H1 (cell line): ENCODE data around the gene SRF. TPM values are rescaled to one million over a fixed set of nuclear protein-coding genes. Genes with fewer than 3 reads are reported as not detected.

Experiments used
- CTCF ChIA-PET: fragments of 300-600 bp; sonication (Branson Sonifier 250); formaldehyde crosslinking; loops from one replicate; lab custom pipeline; 2021; ENCODE audit not compliant: partially characterized antibody; lab: Charles Lee
- POLR2A ChIA-PET: fragments of 300-600 bp; sonication (Branson Sonifier 250); formaldehyde crosslinking; loops from one replicate; lab custom pipeline; 2021; ENCODE audit warnings: inconsistent platforms; ENCODE audit not compliant: partially characterized antibody; lab: Charles Lee
- DNase-seq, 2 experiments: peaks; one replicate each; pipeline versions ENCODE4 v3.0.0 to v3.0.0-alpha.2; 2010 to 2022; ENCODE audit warnings: low spot score in 2 of 2, low read depth in 1 of 2, mixed read lengths in 1 of 2
- FAIRE-seq: peaks from 2 replicates; lab custom pipeline; 2011; peaks lifted over from hg19 to GRCh38; lab: Jason Lieb, UNC
- H2AFZ ChIP-seq: 2 replicates; pipeline ENCODE4 v1.8.1; 2012; ENCODE audit warnings: low read length, inconsistent platforms
- H2AK5ac ChIP-seq: 2 replicates; pipeline ENCODE4 v1.6.1; 2013; ENCODE audit warnings: low read depth, low read length
- H2BK120ac ChIP-seq: replicated peaks from 2 replicates; pipeline ENCODE3; 2013; ENCODE audit warnings: low read depth, low read length, inconsistent platforms
- H2BK12ac ChIP-seq: 2 replicates; pipeline ENCODE4 v1.6.1; 2013; ENCODE audit warnings: low read depth, low read length
- H2BK15ac ChIP-seq: 2 replicates; pipeline ENCODE4 v1.6.1; 2013; ENCODE audit warnings: low read length
- H2BK20ac ChIP-seq: 2 replicates; pipeline ENCODE4 v1.6.1; 2013; ENCODE audit warnings: low read length
- H2BK5ac ChIP-seq: 2 replicates; pipeline ENCODE4 v1.6.1; 2013; ENCODE audit warnings: low read depth, low read length
- H3K14ac ChIP-seq: 2 replicates; pipeline ENCODE4 v1.6.1; 2013; ENCODE audit warnings: inconsistent platforms; ENCODE audit not compliant: insufficient read length
- H3K18ac ChIP-seq: 2 replicates; pipeline ENCODE4 v1.6.1; 2013; ENCODE audit warnings: low read length; ENCODE audit errors: extremely low read depth
- H3K23ac ChIP-seq: 2 replicates; pipeline ENCODE4 v1.6.1; 2013; ENCODE audit warnings: inconsistent platforms; ENCODE audit not compliant: insufficient read length
- H3K23me2 ChIP-seq: 2 replicates; pipeline ENCODE4 v1.6.1; 2013; ENCODE audit warnings: low read depth, low read length
- H3K27ac ChIP-seq: 2 replicates; pipeline ENCODE4 v1.6.1; 2011; ENCODE audit warnings: low read depth, low read length, inconsistent platforms
- H3K27me3 ChIP-seq, 4 experiments: replicated peaks in 1 of 4; 1 replicate in 1 of 4; 2 replicates in 3 of 4; pipeline versions ENCODE4 v1.6.1 to v1.8.1; 2011 to 2013; ENCODE audit warnings: low read length in 3 of 4, mild to moderate bottlenecking in 3 of 4, inconsistent platforms in 2 of 4, mixed read lengths in 2 of 4, moderate library complexity in 1 of 4; ENCODE audit not compliant: control insufficient read depth in 3 of 4, insufficient read depth in 3 of 4; ENCODE audit errors: extremely low read depth in 1 of 4
- H3K36me3 ChIP-seq, 4 experiments: 2 replicates each; pipeline versions ENCODE4 v1.6.1 to v1.8.1; 2011 to 2013; ENCODE audit warnings: mild to moderate bottlenecking in 4 of 4, low read length in 3 of 4, moderate library complexity in 2 of 4, control low read depth in 1 of 4, inconsistent platforms in 1 of 4; ENCODE audit not compliant: insufficient read depth in 4 of 4, control insufficient read depth in 2 of 4
- H3K4ac ChIP-seq: replicated peaks from 2 replicates; pipeline ENCODE3; 2013; ENCODE audit warnings: low read length, low read depth, mixed read lengths, inconsistent platforms; ENCODE audit not compliant: insufficient read length
- H3K4me1 ChIP-seq, 4 experiments: replicated peaks in 1 of 4; 1 replicate in 1 of 4; 2 replicates in 3 of 4; pipeline versions ENCODE4 v1.6.1 to v1.8.1; 2011 to 2013; ENCODE audit warnings: low read length in 3 of 4, inconsistent platforms in 2 of 4, mixed read lengths in 1 of 4; ENCODE audit not compliant: insufficient read depth in 4 of 4, control insufficient read depth in 3 of 4
- H3K4me2 ChIP-seq, 2 experiments: 2 replicates each; pipeline versions ENCODE4 v1.6.1 to v1.8.1; 2011 to 2013; ENCODE audit warnings: low read depth in 2 of 2, low read length in 2 of 2, control low read depth in 1 of 2, inconsistent platforms in 1 of 2, mild to moderate bottlenecking in 1 of 2; ENCODE audit not compliant: insufficient read depth in 1 of 2
- H3K4me3 ChIP-seq, 4 experiments: fragments of 200-600, 300-600 bp in 1 of 4; sonication (generic), shearing (Covaris generic), sonication (Bioruptor Twin) in 1 of 4; 2 replicates each; pipeline versions ENCODE4 v1.5.1 to v1.8.1; 2011 to 2016; ENCODE audit warnings: low read length in 4 of 4, low read depth in 3 of 4, control low read depth in 2 of 4, inconsistent platforms in 2 of 4, mild to moderate bottlenecking in 2 of 4, mixed read lengths in 1 of 4, moderate library complexity in 1 of 4; ENCODE audit not compliant: insufficient read depth in 2 of 4; ENCODE audit errors: extremely low read depth in 1 of 4
- H3K56ac ChIP-seq: replicated peaks from 2 replicates; pipeline ENCODE3; 2013; ENCODE audit warnings: low read depth, mild to moderate bottlenecking, mixed read lengths, low read length, inconsistent platforms; ENCODE audit not compliant: insufficient read length
- H3K79me1 ChIP-seq: 2 replicates; pipeline ENCODE4 v1.6.1; 2013; ENCODE audit warnings: low read depth, low read length, control low read depth
- H3K79me2 ChIP-seq, 2 experiments: 2 replicates each; pipeline versions ENCODE4 v1.6.1 to v1.8.1; 2012 to 2013; ENCODE audit warnings: low read length in 2 of 2, mild to moderate bottlenecking in 2 of 2, inconsistent platforms in 1 of 2; ENCODE audit not compliant: insufficient read depth in 2 of 2, control insufficient read depth in 1 of 2
- H3K9ac ChIP-seq, 4 experiments: replicated peaks in 1 of 4; 1 replicate in 1 of 4; 2 replicates in 3 of 4; pipeline versions ENCODE4 v1.6.1 to v1.8.1; 2011 to 2013; ENCODE audit warnings: low read depth in 3 of 4, low read length in 3 of 4, control low read depth in 2 of 4, mild to moderate bottlenecking in 2 of 4, moderate library complexity in 2 of 4, inconsistent platforms in 1 of 4; ENCODE audit errors: extremely low read depth in 1 of 4
- H3K9me3 ChIP-seq, 2 experiments: 2 replicates each; pipeline versions ENCODE4 v1.6.1 to v1.8.1; 2012 to 2013; ENCODE audit warnings: mild to moderate bottlenecking in 2 of 2, moderate library complexity in 2 of 2, control low read depth in 1 of 2, inconsistent platforms in 1 of 2, low read depth in 1 of 2, low read length in 1 of 2, mixed read lengths in 1 of 2; ENCODE audit not compliant: insufficient read depth in 2 of 2
- H4K20me1 ChIP-seq, 2 experiments: replicated peaks in 1 of 2; 2 replicates each; pipeline versions ENCODE3 to v1.8.1; 2011 to 2013; ENCODE audit warnings: inconsistent platforms in 2 of 2, low read length in 2 of 2, mild to moderate bottlenecking in 1 of 2; ENCODE audit not compliant: insufficient read depth in 2 of 2, control insufficient read depth in 1 of 2
- H4K5ac ChIP-seq: 2 replicates; pipeline ENCODE4 v1.6.1; 2013; ENCODE audit warnings: low read length, low read depth, mixed read lengths, inconsistent platforms; ENCODE audit not compliant: insufficient read length
- H4K8ac ChIP-seq: 2 replicates; pipeline ENCODE4 v1.8.0; 2013; ENCODE audit warnings: mild to moderate bottlenecking, moderate library complexity, low read length, inconsistent platforms; ENCODE audit not compliant: insufficient read depth; ENCODE audit errors: extremely low read depth
- H4K91ac ChIP-seq: replicated peaks from 2 replicates; pipeline ENCODE3; 2013; ENCODE audit warnings: low read length, mixed read lengths, inconsistent platforms; ENCODE audit not compliant: insufficient read length
- ATF2 ChIP-seq: IDR thresholded peaks from 2 replicates; pipeline ENCODE4 v1.6.1; 2012; ENCODE audit warnings: low read length, inconsistent platforms
- POLR2AphosphoS5 ChIP-seq: IDR thresholded peaks from 2 replicates; pipeline ENCODE4 v1.6.1; 2011; ENCODE audit warnings: low read depth, low read length
- WGBS, 2 experiments: shearing (Covaris generic) in 1 of 2; methylation state at CpG; one replicate each; pipeline versions ENCODE4 v1.1.6 to v1.1.7; 2013 to 2015; ENCODE audit warnings: low lambda C conversion rate in 2 of 2, mixed read lengths in 2 of 2, inconsistent platforms in 1 of 2, low coverage in 1 of 2, missing lambda C conversion rate in 1 of 2; ENCODE audit not compliant: insufficient replicate concordance in 2 of 2, insufficient coverage in 1 of 2, insufficient read length in 1 of 2; ENCODE audit errors: extremely low coverage in 1 of 2, missing lambda C conversion rate in 1 of 2; 5-methylcytosine and 5-hydroxymethylcytosine counted together
- polyA plus RNA-seq, 7 experiments: library from polyadenylated mRNA; depleted of rRNA in 3 of 7; stranded (reverse) in 5 of 7; unstranded in 2 of 7; fragments of >200 nt in 5 of 7; fragments of 200-250 nt in 2 of 7; gene quantifications; 1 replicate in 5 of 7; 2 replicates in 1 of 7; 4 replicates in 1 of 7; pipeline versions ENCODE4 v1.2.1 to v1.2.3, GENCODE V29; 2011 to 2013; ENCODE audit warnings: missing spikeins in 2 of 7, mixed read lengths in 2 of 7
- total RNA-seq: library from RNA; stranded (reverse); fragmentation: NEBNext Ultra II Directional; extraction: Animal tissue kit (Norgen Biotek cat#: 25700); gene quantifications from 2 replicates; pipeline ENCODE4 v1.2.1, GENCODE V29; 2021

The SRF gene
- total and polyA plus RNA-seq, 2 of the 8 experiments (the other 6 are each of a cell fraction or from before 2014, with no cell fraction given), result 49.0 to 69.5 TPM

- no peak overlapping the region for H3K56ac ChIP-seq
- peaks cover 3% of the 10 kb centered on the region; the same call in 1 of the 2 replicates for H3K79me1 ChIP-seq
- H3K79me2 ChIP-seq, result peaks cover 0 to 6% of the 10 kb centered on the region in 2 experiments; a peak in 2 of 4 replicates
- H2AFZ ChIP-seq, result no peak overlapping the region
- 89% methylated on average over 7 of the region's 7 CpGs; no CpG with 5 or more reads in 1 of the 2 experiments for WGBS, 2 experiments
- no peak overlapping the region for H3K4ac ChIP-seq
- H2AK5ac ChIP-seq, result no peak overlapping the region
- no peak overlapping the region for H4K91ac ChIP-seq
- no peak overlapping the region for H2BK15ac ChIP-seq
- H3K14ac ChIP-seq, result no peak overlapping the region
- TF ChIP-seq ATF2 (no peak), POLR2AphosphoS5 (peak; percentile 44)
- H2BK12ac ChIP-seq, result no peak overlapping the region
- no peaks in the 10 kb centered on the region for H3K9me3 ChIP-seq
- H3K23me2 ChIP-seq, result peaks cover 8% of the 10 kb centered on the region
- FAIRE-seq, result no peak
- no peak overlapping the region for H2BK20ac ChIP-seq
- no peak overlapping the region for H3K4me2 ChIP-seq
- no peak overlapping the region for H3K18ac ChIP-seq
- DNase-seq, result no peak
- peaks cover 1 to 18% of the 10 kb centered on the region in 2 experiments for H4K20me1 ChIP-seq
- no peak overlapping the region for H3K9ac ChIP-seq
- no peak overlapping the region for H4K5ac ChIP-seq
- peaks cover 19 to 35% (median 32%) of the 10 kb centered on the region in 4 experiments for H3K36me3 ChIP-seq
- H4K8ac ChIP-seq, result no peak overlapping the region; the same call in 1 of the 2 replicates
- no peak overlapping the region for H2BK120ac ChIP-seq
- H3K4me3 ChIP-seq, result no peak overlapping the region
- H3K4me1 ChIP-seq, result peaks cover 0 to 3% (median 1%) of the 10 kb centered on the region in 4 experiments; a peak in 2 of 7 replicates
- no peak overlapping the region for H3K27ac ChIP-seq
- POLR2A ChIA-PET, result interaction anchor here (0.6 to 4.0 kb wide), 13 partner anchors 8 to 409 kb away, joined by 3 to 30 read pairs (median 3); partner anchors contain the start of gene DNPH1
- CTCF ChIA-PET, result interaction anchor here (0.6 to 1.5 kb wide), 4 partner anchors 8 to 254 kb away, joined by 3 to 5 read pairs (median 4); partner anchors contain the start of gene SRF
- H3K27me3 ChIP-seq, result no peaks in the 10 kb centered on the region
- H2BK5ac ChIP-seq, result no peak overlapping the region
- H3K23ac ChIP-seq, result no peak overlapping the region
Measured at GRCh38 chr6:43180058-43180457, 9.0 kb downstream of the SRF start.
